A673 (cell line): ENCODE data around the gene ZNF75A. TPM values are rescaled to one million over a fixed set of nuclear protein-coding genes. Genes with fewer than 3 reads are reported as not detected.

ENCODE experiments used
- BruUV-seq: library from RNA; stranded (reverse); fragments of 400-500 nt; replicated peaks from 2 replicates; lab custom pipeline; 2021; lab: Mats Ljungman, UMichigan
- CTCF ChIA-PET: fragments of 300-600 bp; sonication (Branson Sonifier 250); formaldehyde crosslinking; loops from one replicate; lab custom pipeline; 2022; ENCODE audit warnings: antibody characterized with exemption; lab: Charles Lee
- POLR2A ChIA-PET: fragments of 300-600 bp; sonication (Branson Sonifier 250); formaldehyde crosslinking; loops from one replicate; lab custom pipeline; 2022; ENCODE audit warnings: antibody characterized with exemption; ENCODE audit not compliant: low non-redundant PET; lab: Charles Lee
- DNase-seq: peaks from one replicate; pipeline ENCODE4 v3.0.0-alpha.2; 2015; ENCODE audit warnings: low spot score
- H3K27ac ChIP-seq: fragments of 200-600 bp; sonication (generic); 2 replicates; pipeline ENCODE4 v1.5.1; 2016; ENCODE audit warnings: mixed run types, low read depth, mild to moderate bottlenecking, mixed read lengths, antibody characterized with exemption, low read length; ENCODE audit not compliant: poor library complexity, severe bottlenecking
- H3K27me3 ChIP-seq: fragments of 200-600 bp; sonication (generic); replicated peaks from 2 replicates; pipeline ENCODE4 v1.6.1; 2017; ENCODE audit warnings: mixed run types, low read depth, mild to moderate bottlenecking, mixed read lengths, antibody characterized with exemption, low read length; ENCODE audit not compliant: insufficient read depth, poor library complexity
- H3K36me3 ChIP-seq: fragments of 200-600 bp; sonication (generic); 2 replicates; pipeline ENCODE4 v1.6.1; 2016; ENCODE audit warnings: mixed run types, mild to moderate bottlenecking, mixed read lengths, antibody characterized with exemption, low read length; ENCODE audit not compliant: insufficient read depth, poor library complexity, severe bottlenecking
- H3K4me1 ChIP-seq: fragments of 200-600 bp; sonication (generic); 2 replicates; pipeline ENCODE4 v1.6.1; 2017; ENCODE audit warnings: mixed run types, mild to moderate bottlenecking, mixed read lengths, antibody characterized with exemption, low read length; ENCODE audit not compliant: insufficient read depth, poor library complexity, severe bottlenecking
- H3K4me3 ChIP-seq: fragments of 200-600 bp; sonication (generic); 2 replicates; pipeline ENCODE4 v1.5.1; 2016; ENCODE audit warnings: low read depth, mixed run types, mild to moderate bottlenecking, mixed read lengths, low read length; ENCODE audit not compliant: poor library complexity, severe bottlenecking
- H3K9me3 ChIP-seq: fragments of 200-600 bp; sonication (generic); 2 replicates; pipeline ENCODE4 v1.6.1; 2016; ENCODE audit warnings: mixed run types, low read depth, mild to moderate bottlenecking, mixed read lengths, antibody characterized with exemption, low read length; ENCODE audit not compliant: poor library complexity, severe bottlenecking
- CTCF ChIP-seq: fragments of 300-800, 200-600 bp; sonication (generic); conservative IDR thresholded peaks from 2 replicates; pipeline ENCODE4 v1.5.1; 2017; ENCODE audit warnings: low read depth, mild to moderate bottlenecking, antibody characterized with exemption, low read length, moderate library complexity, mixed read lengths
- EZH2 ChIP-seq: fragments of 200-600 bp; sonication (generic); IDR thresholded peaks from 2 replicates; pipeline ENCODE4 v1.6.1; 2017; ENCODE audit warnings: borderline replicate concordance, low read depth, mild to moderate bottlenecking, mixed read lengths, antibody characterized with exemption, low read length; ENCODE audit not compliant: poor library complexity, severe bottlenecking
- intact Hi-C: fragments of 100-400 bp; cut with micrococcal nuclease; formaldehyde crosslinking; loops from one replicate; pipeline ENCODE4 v1.10.0; 2022; ENCODE audit not compliant: unreplicated experiment
- total RNA-seq: library from RNA; stranded (reverse); gene quantifications from 2 replicates; pipeline ENCODE4 v1.2.3, GENCODE V29; 2021

ZNF75A gene
- total RNA-seq, 1 experiment from 2014 or later, result 44.5 TPM

- Histone ChIP-seq H3K4me3 (no peak overlapping the region), H3K9me3 (peaks cover 14% of the 10 kb centered on the region), H3K27ac (no peak overlapping the region), H3K4me1 (no peaks in the 10 kb centered on the region), H3K27me3 (peaks cover 11% of the 10 kb centered on the region), H3K36me3 (no peaks in the 10 kb centered on the region)
- TF ChIP-seq CTCF (0 out of 2 replicates have a peak, but pooled peaks have one; percentile 14), EZH2 (no peak)
- no TSS peak for BruUV-seq
- CTCF ChIA-PET, result no interaction called here
- POLR2A ChIA-PET, result no interaction called here
- DNase-seq, result no peak
- intact Hi-C loops, result no loop called here
Measured at GRCh38 chr16:3363793-3364192, 58.5 kb downstream of the ZNF75A start.

GRCh38 chr16:3364774-3365427 lies 59.6 kb downstream of the ZNF75A start:
- DNase-seq, result peak; percentile 97
- intact Hi-C loops, result no loop called here
- BruUV-seq, result no TSS peak
- Histone ChIP-seq H3K4me3 (peak overlapping the region; percentile 49), H3K9me3 (peaks cover 19% of the 10 kb centered on the region), H3K4me1 (no peaks in the 10 kb centered on the region), H3K27me3 (peaks cover 8% of the 10 kb centered on the region), H3K27ac (peak overlapping the region; percentile 82), H3K36me3 (no peaks in the 10 kb centered on the region)
- ChIA-PET CTCF (no interaction called here), POLR2A (no interaction called here)
- TF ChIP-seq CTCF, result no peak

Other genes with a start within 250 kb of the ZNF75A start
- 4.5 and 7.7 TPM in 2 replicates for gene IL32, start 239.9 kb upstream of the ZNF75A start, total RNA-seq
- not detected in 2 replicates for gene ZSCAN10, start 206.2 kb upstream of the ZNF75A start, total RNA-seq
- 16.8 and 19.0 TPM in 2 replicates for gene ZNF205, start 192.9 kb upstream of the ZNF75A start, total RNA-seq
- gene ZNF213, start 170.5 kb upstream of the ZNF75A start, total RNA-seq, result 16.0 and 16.1 TPM in 2 replicates
- not detected in 2 replicates for gene OR1F1, start 117.3 kb upstream of the ZNF75A start, total RNA-seq
- gene ZNF200, start 70.3 kb upstream of the ZNF75A start, total RNA-seq, result 10.8 and 13.0 TPM in 2 replicates
- not detected in 2 replicates for gene MEFV, start 48.9 kb upstream of the ZNF75A start, total RNA-seq
- 30.0 and 34.8 TPM in 2 replicates for gene ZNF263, start 22.0 kb upstream of the ZNF75A start, total RNA-seq
- 5.7 and 7.9 TPM in 2 replicates for gene TIGD7, start 67 bp upstream of the ZNF75A start, total RNA-seq
- not detected in 2 replicates for gene OR2C1, start 50.4 kb downstream of the ZNF75A start, total RNA-seq
- 17.2 and 17.3 TPM in 2 replicates for gene ZSCAN32, start 95.5 kb downstream of the ZNF75A start, total RNA-seq
- 12.2 and 13.7 TPM in 2 replicates for gene ZNF174, start 95.7 kb downstream of the ZNF75A start, total RNA-seq
- 2.4 and 2.8 TPM in 2 replicates for gene ZNF597, start 138.0 kb downstream of the ZNF75A start, total RNA-seq
- gene NAA60, start 138.2 kb downstream of the ZNF75A start, total RNA-seq, result 39.4 and 40.7 TPM in 2 replicates
- gene C16orf90, start 190.0 kb downstream of the ZNF75A start, total RNA-seq, result not detected in 2 replicates
- 22.6 and 36.5 TPM in 2 replicates for gene CLUAP1, start 195.5 kb downstream of the ZNF75A start, total RNA-seq